ENCODE measurements around the gene COQ5. TPM values are rescaled to one million over a fixed set of nuclear protein-coding genes. Genes with fewer than 3 reads are reported as not detected.

COQ5 gene
- total and polyA plus RNA-seq, 3 experiments from 2014 or later = 37.5 to 39.7 (median 39.0) TPM

GRCh38 chr12:120468821-120469449 lies 60.0 kb downstream of the COQ5 start:
- CTCF ChIA-PET = interaction anchor here (0.6 to 4.9 kb wide), 14 partner anchors 10 to 454 kb away, joined by 3 to 36 read pairs (median 4); partner anchors contain the start of gene DYNLL1
- Mint-ChIP-seq H3K4me3 (peak overlapping the region; percentile 81 to 96 (median 92)), H3K9me3 (no peaks in the 10 kb centered on the region), H3K36me3 (peaks cover 4 to 37% (median 13%) of the 10 kb centered on the region in 3 donors), H3K4me1 (peaks cover 46 to 62% (median 61%) of the 10 kb centered on the region in 3 donors), H3K27ac (peak overlapping the region; percentile 79 to 97 (median 94)), H3K27me3 (peaks cover 0 to 3% of the 10 kb centered on the region in 2 donors)
- Histone ChIP-seq H3K4me1 (ENCODE audit: insufficient read depth, low read length) (peaks cover 53% of the 10 kb centered on the region), H3K27me3 (ENCODE audit: insufficient read depth, low read length, poor library complexity, severe bottlenecking) (no peaks in the 10 kb centered on the region), H3K27ac (ENCODE audit: low read depth, low read length) (peak overlapping the region; percentile 75), H3K9me3 (ENCODE audit: low read length) (no peaks in the 10 kb centered on the region), H3K4me3 (ENCODE audit: low read length) (peak overlapping the region; percentile 84), H3K36me3 (ENCODE audit: insufficient read depth, low read length) (peaks cover 29% of the 10 kb centered on the region)
- DNase-seq = peak in 1 of 5 donors; percentile 48
- POLR2A ChIA-PET = interaction anchor here (0.8 to 3.2 kb wide), 7 partner anchors 20 to 177 kb away, joined by 3 to 36 read pairs (median 4); partner anchors contain the start of genes COQ5, COX6A1, DYNLL1 and RNU4-1

GRCh38 chr12:120468325-120468820 lies 60.6 kb downstream of the COQ5 start:
- Histone ChIP-seq H3K4me3 (ENCODE audit: low read length) (peak overlapping the region; percentile 84), H3K36me3 (ENCODE audit: insufficient read depth, low read length) (peaks cover 35% of the 10 kb centered on the region), H3K4me1 (ENCODE audit: insufficient read depth, low read length) (peaks cover 53% of the 10 kb centered on the region), H3K27me3 (ENCODE audit: insufficient read depth, low read length, poor library complexity, severe bottlenecking) (no peaks in the 10 kb centered on the region), H3K27ac (ENCODE audit: low read depth, low read length) (peak overlapping the region; percentile 75), H3K9me3 (ENCODE audit: low read length) (no peaks in the 10 kb centered on the region)
- ChIA-PET CTCF (interaction anchor here (0.6 to 4.9 kb wide), 10 partner anchors 10 to 453 kb away, joined by 3 to 36 read pairs (median 4); partner anchors contain the start of gene DYNLL1), POLR2A (interaction anchor here (0.6 to 3.2 kb wide), 8 partner anchors 21 to 176 kb away, joined by 3 to 36 read pairs (median 4); partner anchors contain the start of genes COQ5, COX6A1, DYNLL1 and RNU4-1)
- no peak for DNase-seq
- peaks cover 44 to 64% (median 62%) of the 10 kb centered on the region in 3 donors for H3K4me1 Mint-ChIP-seq
- H3K27me3 Mint-ChIP-seq = peaks cover 0 to 3% of the 10 kb centered on the region in 2 donors
- no peaks in the 10 kb centered on the region for H3K9me3 Mint-ChIP-seq
- H3K4me3 Mint-ChIP-seq = peak overlapping the region; percentile 81 to 96 (median 92)
- H3K36me3 Mint-ChIP-seq = peaks cover 9 to 43% (median 13%) of the 10 kb centered on the region in 3 donors
- H3K27ac Mint-ChIP-seq = peak overlapping the region; percentile 79 to 97 (median 90)

GRCh38 chr12:120467439-120467838 lies 61.5 kb downstream of the COQ5 start:
- H3K4me3 Mint-ChIP-seq = peak overlapping the region; percentile 44 to 96 (median 92)
- H3K4me1 Mint-ChIP-seq = peaks cover 40 to 57% (median 57%) of the 10 kb centered on the region in 3 donors
- H3K27ac Mint-ChIP-seq = peak overlapping the region; percentile 3 to 96 (median 65)
- DNase-seq = no peak
- ChIA-PET CTCF (interaction anchor here (0.5 to 4.9 kb wide), 5 partner anchors 27 to 110 kb away, joined by 3 to 36 read pairs (median 5); partner anchors contain the start of gene DYNLL1), POLR2A (interaction anchor here (0.7 kb wide), 1 partner anchor 68 kb away, joined by 3 read pairs; no protein-coding TSS in a partner anchor)
- Histone ChIP-seq H3K4me3 (ENCODE audit: low read length) (no peak overlapping the region), H3K27ac (ENCODE audit: low read depth, low read length) (no peak overlapping the region), H3K36me3 (ENCODE audit: insufficient read depth, low read length) (peaks cover 42% of the 10 kb centered on the region), H3K4me1 (ENCODE audit: insufficient read depth, low read length) (peaks cover 51% of the 10 kb centered on the region), H3K9me3 (ENCODE audit: low read length) (no peaks in the 10 kb centered on the region), H3K27me3 (ENCODE audit: insufficient read depth, low read length, poor library complexity, severe bottlenecking) (no peaks in the 10 kb centered on the region)
- H3K36me3 Mint-ChIP-seq = peaks cover 9 to 51% (median 13%) of the 10 kb centered on the region in 3 donors
- no peaks in the 10 kb centered on the region for H3K9me3 Mint-ChIP-seq
- H3K27me3 Mint-ChIP-seq = peaks cover 0 to 3% of the 10 kb centered on the region in 2 donors

- peaks cover 48% of the 10 kb centered on the region for H3K4me1 ChIP-seq (ENCODE audit: insufficient read depth, low read length)
- peaks cover 36 to 54% (median 51%) of the 10 kb centered on the region in 3 donors for H3K4me1 Mint-ChIP-seq
- H3K27ac Mint-ChIP-seq = peak overlapping the region in 7 of 8 donors; percentile 33 to 80 (median 59)
- H3K9me3 Mint-ChIP-seq = no peaks in the 10 kb centered on the region
- peak overlapping the region in 6 of 7 donors; percentile 4 to 83 (median 44) for H3K4me3 Mint-ChIP-seq
- POLR2A ChIA-PET = interaction anchor here (0.7 to 1.0 kb wide), 3 partner anchors 9 to 68 kb away, joined by 3 read pairs; partner anchors contain the start of gene COX6A1
- H3K36me3 ChIP-seq (ENCODE audit: insufficient read depth, low read length) = peaks cover 49% of the 10 kb centered on the region
- peak; percentile 12 to 61 (median 33) for DNase-seq
- CTCF ChIA-PET = interaction anchor here (0.5 to 4.9 kb wide), 10 partner anchors 14 to 110 kb away, joined by 3 to 36 read pairs (median 4); partner anchors contain the start of genes COX6A1 and DYNLL1
- H3K27me3 Mint-ChIP-seq = peaks cover 0 to 3% of the 10 kb centered on the region in 2 donors
- peaks cover 9 to 58% (median 13%) of the 10 kb centered on the region in 3 donors for H3K36me3 Mint-ChIP-seq
- H3K4me3 ChIP-seq (ENCODE audit: low read length) = no peak overlapping the region
- no peaks in the 10 kb centered on the region for H3K27me3 ChIP-seq (ENCODE audit: insufficient read depth, low read length, poor library complexity, severe bottlenecking)
- H3K27ac ChIP-seq (ENCODE audit: low read depth, low read length) = no peak overlapping the region
- no peaks in the 10 kb centered on the region for H3K9me3 ChIP-seq (ENCODE audit: low read length)
These were observed 62.2 kb downstream of the COQ5 start for GRCh38 chr12:120466560-120467315.

- H3K4me1 Mint-ChIP-seq = peaks cover 34 to 47% (median 44%) of the 10 kb centered on the region in 3 donors
- H3K27ac ChIP-seq (ENCODE audit: low read depth, low read length) = no peak overlapping the region
- H3K9me3 Mint-ChIP-seq = no peaks in the 10 kb centered on the region
These were observed 63.2 kb downstream of the COQ5 start for GRCh38 chr12:120465756-120466155.

GRCh38 chr12:120463712-120464111 lies 65.2 kb downstream of the COQ5 start:
- H3K4me1 ChIP-seq (ENCODE audit: insufficient read depth, low read length) = peaks cover 37% of the 10 kb centered on the region
- CTCF ChIA-PET = interaction anchor here (1.1 to 1.5 kb wide), 4 partner anchors 12 to 96 kb away, joined by 3 to 5 read pairs (median 4); partner anchors contain the start of gene COX6A1

More at GRCh38 chr12:120465756-120466155, 63.2 kb downstream of the COQ5 start:
- Mint-ChIP-seq H3K27ac (peak overlapping the region in 3 of 8 donors; percentile 23 to 51 (median 42)), H3K4me3 (peak overlapping the region in 1 of 7 donors; percentile 80), H3K36me3 (peaks cover 11 to 65% (median 13%) of the 10 kb centered on the region in 3 donors), H3K27me3 (peaks cover 0 to 3% of the 10 kb centered on the region in 2 donors)
- Histone ChIP-seq H3K36me3 (ENCODE audit: insufficient read depth, low read length) (peaks cover 56% of the 10 kb centered on the region), H3K4me1 (ENCODE audit: insufficient read depth, low read length) (peaks cover 43% of the 10 kb centered on the region), H3K9me3 (ENCODE audit: low read length) (no peaks in the 10 kb centered on the region), H3K4me3 (ENCODE audit: low read length) (no peak overlapping the region), H3K27me3 (ENCODE audit: insufficient read depth, low read length, poor library complexity, severe bottlenecking) (no peaks in the 10 kb centered on the region)
- ChIA-PET CTCF (interaction anchor here (0.7 to 1.9 kb wide), 4 partner anchors 18 to 104 kb away, joined by 3 to 5 read pairs (median 4); no protein-coding TSS in a partner anchor), POLR2A (interaction anchor here (0.8 to 1.0 kb wide), 2 partner anchors 28 to 106 kb away, joined by 3 read pairs; partner anchors contain the start of gene COX6A1)
- DNase-seq = no peak

More at GRCh38 chr12:120463712-120464111, 65.2 kb downstream of the COQ5 start:
- Histone ChIP-seq H3K27me3 (ENCODE audit: insufficient read depth, low read length, poor library complexity, severe bottlenecking) (no peaks in the 10 kb centered on the region), H3K4me3 (ENCODE audit: low read length) (no peak overlapping the region), H3K36me3 (ENCODE audit: insufficient read depth, low read length) (peaks cover 73% of the 10 kb centered on the region), H3K9me3 (ENCODE audit: low read length) (no peaks in the 10 kb centered on the region), H3K27ac (ENCODE audit: low read depth, low read length) (no peak overlapping the region)
- DNase-seq = no peak
- Mint-ChIP-seq H3K4me1 (peaks cover 29 to 42% (median 36%) of the 10 kb centered on the region in 3 donors), H3K4me3 (no peak overlapping the region), H3K36me3 (peaks cover 14 to 83% (median 15%) of the 10 kb centered on the region in 3 donors), H3K27ac (peak overlapping the region in 4 of 8 donors; percentile 17 to 73 (median 46)), H3K9me3 (no peaks in the 10 kb centered on the region), H3K27me3 (peaks cover 0 to 3% of the 10 kb centered on the region in 2 donors)
- POLR2A ChIA-PET = interaction anchor here (0.7 kb wide), 1 partner anchor 10 kb away, joined by 3 read pairs; no protein-coding TSS in a partner anchor

Data from CD8-positive, alpha-beta memory T cell (primary cell).